GM12873 (cell line): ENCODE data around the gene ANGEL2.

Experiments
- TF ChIP-seq, protein P1 (sequence below): IDR thresholded peaks from 2 replicates; pipeline ENCODE4 v1.5.1; 2012; ENCODE audit warnings: low read depth, mild to moderate bottlenecking, moderate library complexity, low read length, control low read depth; ENCODE audit not compliant: insufficient read depth; ENCODE audit errors: missing control alignments

ANGEL2 gene

DNA sequence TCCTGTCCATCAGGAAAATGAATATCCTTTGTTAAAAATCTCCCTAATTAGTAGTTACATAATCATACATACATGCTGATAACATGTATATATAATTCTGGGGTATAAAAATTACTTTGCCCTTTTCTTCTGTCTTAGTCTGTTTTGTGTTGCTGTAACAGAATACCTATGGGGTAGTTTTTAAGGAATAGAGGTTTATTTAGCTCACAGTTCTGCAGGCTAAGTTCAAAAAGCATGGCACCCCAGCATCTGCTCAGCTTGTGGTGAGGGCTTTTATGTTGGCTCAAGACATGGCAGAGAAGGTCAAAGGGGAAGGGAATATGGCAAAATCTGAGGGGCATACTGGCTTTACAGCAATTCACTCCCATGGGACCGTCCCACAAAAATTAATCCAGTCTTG is 19.0 kb upstream of the ANGEL2 start:
- TF ChIP-seq, protein P1, sequence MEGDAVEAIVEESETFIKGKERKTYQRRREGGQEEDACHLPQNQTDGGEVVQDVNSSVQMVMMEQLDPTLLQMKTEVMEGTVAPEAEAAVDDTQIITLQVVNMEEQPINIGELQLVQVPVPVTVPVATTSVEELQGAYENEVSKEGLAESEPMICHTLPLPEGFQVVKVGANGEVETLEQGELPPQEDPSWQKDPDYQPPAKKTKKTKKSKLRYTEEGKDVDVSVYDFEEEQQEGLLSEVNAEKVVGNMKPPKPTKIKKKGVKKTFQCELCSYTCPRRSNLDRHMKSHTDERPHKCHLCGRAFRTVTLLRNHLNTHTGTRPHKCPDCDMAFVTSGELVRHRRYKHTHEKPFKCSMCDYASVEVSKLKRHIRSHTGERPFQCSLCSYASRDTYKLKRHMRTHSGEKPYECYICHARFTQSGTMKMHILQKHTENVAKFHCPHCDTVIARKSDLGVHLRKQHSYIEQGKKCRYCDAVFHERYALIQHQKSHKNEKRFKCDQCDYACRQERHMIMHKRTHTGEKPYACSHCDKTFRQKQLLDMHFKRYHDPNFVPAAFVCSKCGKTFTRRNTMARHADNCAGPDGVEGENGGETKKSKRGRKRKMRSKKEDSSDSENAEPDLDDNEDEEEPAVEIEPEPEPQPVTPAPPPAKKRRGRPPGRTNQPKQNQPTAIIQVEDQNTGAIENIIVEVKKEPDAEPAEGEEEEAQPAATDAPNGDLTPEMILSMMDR = no peak

DNA sequence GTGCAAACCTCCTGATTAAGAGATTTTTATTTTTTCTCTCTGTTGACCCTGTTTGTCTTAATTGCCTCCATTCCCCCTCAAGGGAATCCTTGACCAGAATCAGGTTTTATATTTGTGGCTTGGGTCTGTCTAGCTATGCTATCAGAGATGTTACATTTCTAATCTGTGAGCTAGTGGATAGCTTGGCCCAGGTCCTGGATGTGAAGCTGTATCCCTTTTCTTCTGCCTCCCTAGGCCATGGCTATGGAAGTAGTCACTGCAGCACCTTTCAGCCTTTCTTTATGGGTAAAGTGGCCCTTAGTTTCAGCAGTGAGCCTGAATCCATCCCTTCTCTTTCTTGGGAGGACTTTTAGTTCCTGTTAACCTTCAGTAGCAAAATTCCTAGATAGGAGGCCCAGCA is 17.0 kb upstream of the ANGEL2 start:
- TF ChIP-seq, protein P1 = no peak

DNA sequence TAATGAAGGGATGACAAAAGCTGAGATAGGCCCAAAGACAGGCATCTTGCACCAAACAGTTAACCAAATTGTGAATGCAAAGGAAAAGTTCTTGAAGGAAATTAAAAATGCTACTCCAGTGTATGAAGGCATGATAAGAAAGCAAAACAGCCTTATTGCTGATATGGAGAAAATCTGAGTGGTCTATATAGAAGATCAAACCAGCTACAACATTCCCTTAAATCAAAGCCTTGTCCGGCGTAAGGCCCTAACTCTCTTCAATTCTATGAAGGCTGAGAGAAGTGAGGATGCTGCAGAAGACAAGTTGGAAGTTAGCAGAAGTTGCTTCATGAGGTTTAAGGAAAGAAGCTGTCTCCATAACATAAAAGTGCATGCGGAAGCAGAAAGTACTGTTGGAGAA is 4.3 kb upstream of the ANGEL2 start:
- TF ChIP-seq, protein P1 = no peak

DNA sequence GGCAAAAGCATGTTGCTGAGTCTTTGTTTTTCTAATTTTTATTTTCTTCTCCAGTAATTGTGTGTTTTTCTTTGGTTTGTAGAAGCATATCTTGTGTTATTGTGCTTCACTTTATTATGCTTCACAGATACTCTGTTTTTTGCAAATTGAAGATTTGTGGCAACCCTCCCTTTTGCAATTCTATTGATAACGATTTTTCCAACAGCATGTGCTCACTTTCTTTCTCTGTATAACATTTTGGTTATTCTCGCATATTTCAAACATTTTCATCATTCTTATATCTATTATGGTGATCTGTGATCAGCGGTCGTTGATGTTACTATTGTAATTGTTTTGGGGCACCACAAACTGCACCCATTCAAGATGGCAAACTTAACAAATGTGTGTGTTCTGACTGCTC is 3.8 kb upstream of the ANGEL2 start:
- TF ChIP-seq, protein P1 = no peak

GRCh38 chr1:213017447-213018273 is 2.0 kb upstream of the ANGEL2 start:
- TF ChIP-seq, protein P1 = no peak

GRCh38 chr1:213014642-213015041 is 1.0 kb downstream of the ANGEL2 start:
- TF ChIP-seq, protein P1 = no peak

DNA sequence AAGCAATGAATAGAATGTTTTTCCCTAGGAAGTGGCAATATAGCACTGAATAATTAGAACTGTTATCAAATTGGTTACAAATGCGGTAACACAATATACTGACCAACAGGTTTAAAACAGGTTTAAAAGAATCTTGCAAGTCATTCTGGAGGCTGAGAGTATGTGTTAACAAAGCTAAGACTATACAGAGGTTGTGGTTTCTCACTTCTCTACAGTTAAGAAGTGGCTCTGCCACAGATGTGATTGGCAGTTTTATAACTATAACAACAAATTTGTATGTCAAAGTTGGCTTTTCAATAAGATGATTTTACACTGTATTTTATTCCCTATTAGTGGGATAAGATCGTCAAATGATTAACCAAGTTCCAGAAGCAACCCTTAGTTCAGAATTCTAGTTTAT is 7.1 kb downstream of the ANGEL2 start:
- TF ChIP-seq, protein P1 = no peak
